Psoas muscle (tissue), 8 donors: ENCODE data around the gene FUZ. TPM values are rescaled to one million over a fixed set of nuclear protein-coding genes. Genes with fewer than 3 reads are reported as not detected.
A peak's percentile ranks its signal among the peaks of the same experiment; 100 is the strongest.
"Not testable (repeated sequence)": the region's sequence is repeated elsewhere in the genome, so short reads cannot be mapped to it uniquely, and the experiment has no call there.

ENCODE experiments used
- ATAC-seq, 4 donors: fragments of 200-7000 bp; cut with Tn5 transposase; one replicate each; pipeline ENCODE4 v1.9.1; 2020; ENCODE audit warnings: moderate library complexity in 3 of 4, mild to moderate bottlenecking in 2 of 4
- DNase-seq, 2 donors: peaks; one replicate each; pipeline ENCODE4 v3.0.0-alpha.2; 2020
- H3K27ac ChIP-seq: fragments of 200-600 bp; one replicate; pipeline ENCODE4 v1.8.0; 2022
- H3K27me3 ChIP-seq, 3 donors: fragments of 200-600 bp in 1 of 3; one replicate each; pipeline versions ENCODE4 v1.6.1 to v1.8.0; 2013 to 2022; ENCODE audit warnings: low read length in 2 of 3, mild to moderate bottlenecking in 2 of 3, moderate library complexity in 1 of 3; ENCODE audit not compliant: insufficient read depth in 3 of 3
- H3K36me3 ChIP-seq, 2 donors: fragments of 200-600 bp in 1 of 2; one replicate each; pipeline versions ENCODE4 v1.6.1 to v1.8.0; 2013 to 2022; ENCODE audit warnings: low read depth in 1 of 2, mild to moderate bottlenecking in 1 of 2, moderate library complexity in 1 of 2; ENCODE audit not compliant: insufficient read depth in 1 of 2
- H3K4me1 ChIP-seq: fragments of 200-600 bp; one replicate; pipeline ENCODE4 v1.8.0; 2022
- H3K4me3 ChIP-seq: fragments of 200-600 bp; one replicate; pipeline ENCODE4 v1.8.0; 2022; ENCODE audit warnings: mild to moderate bottlenecking
- H3K9me3 ChIP-seq: fragments of 200-600 bp; one replicate; pipeline ENCODE4 v1.8.0; 2022
- WGBS, 3 donors: extraction: QIAGEN DNeasy Blood & Tissue Kit; methylation state at CpG; one replicate each; pipeline versions ENCODE4 v1.1.6 to v1.1.7; 2013; 5-methylcytosine and 5-hydroxymethylcytosine counted together
- intact Hi-C, 2 donors: fragments of 100-400 bp; cut with DNase I; formaldehyde crosslinking; loops; one replicate each; pipeline versions ENCODE4 v1.11.0 to v1.14.2; 2022
- polyA plus RNA-seq, 3 donors: library from polyadenylated mRNA; stranded (reverse); fragments of 200-250 nt; gene quantifications; one replicate each; pipeline ENCODE4 v1.2.3, GENCODE V29; 2013
- total RNA-seq, 4 donors: library from RNA; stranded (reverse); fragmentation: NEBNext Ultra II Directional in 2 of 4; extraction: Animal tissue kit (Norgen Biotek cat#: 25700) in 2 of 4; gene quantifications; one replicate each; pipeline versions ENCODE4 v1.2.1 to v1.2.4, GENCODE V29; 2021 to 2023
- TF ChIP-seq, protein P1 (sequence below): fragments of 200-600 bp; IDR thresholded peaks from one replicate; pipeline ENCODE4 v1.8.0; 2022; ENCODE audit warnings: antibody characterized with exemption
- donor health status: healthy with polysubstance abuse.
- donor health status: DM: no; HTN: no; CAD: no; lungs with moderate emphysema.
- donor health status: Bipolar disorder and iron deficiency.
- donor health status: healthy.
- donor health status: DM: yes; HTN: yes; CAD: no.
- donor health status: DM: no; HTN: no; CAD: no.
- donor health status: DM: no; HTN: no; CAD: no.
- donor health status: DM: yes; HTN: yes; CAD: no.

FUZ gene
- total and polyA plus RNA-seq, 7 donors = 15.9 to 38.8 (median 25.5) TPM

DNA sequence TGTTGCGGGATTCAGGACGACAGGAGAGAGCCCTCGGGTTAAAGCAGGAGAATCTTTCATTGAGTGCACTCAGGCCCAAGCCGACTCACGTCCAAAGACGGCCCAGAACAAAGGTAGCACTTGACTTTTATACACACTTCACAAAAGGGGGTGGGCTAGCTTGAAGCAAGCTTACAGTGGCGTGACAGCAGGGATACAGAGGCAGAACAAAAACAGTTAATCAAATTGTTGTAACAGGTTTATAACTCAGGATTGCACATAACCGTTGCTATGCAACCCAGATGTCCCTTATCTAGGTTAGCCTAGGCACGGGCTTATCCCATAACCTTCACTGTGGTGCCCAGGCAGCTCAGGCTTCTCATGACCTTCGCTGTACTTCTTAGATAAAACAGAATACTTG lies 7.0 kb upstream of the FUZ start:
- peaks cover 0 to 40% of the 10 kb centered on the region in 2 donors for H3K36me3 ChIP-seq
- no peaks in the 10 kb centered on the region for H3K9me3 ChIP-seq
- no peak for ATAC-seq
- TF ChIP-seq, protein P1, sequence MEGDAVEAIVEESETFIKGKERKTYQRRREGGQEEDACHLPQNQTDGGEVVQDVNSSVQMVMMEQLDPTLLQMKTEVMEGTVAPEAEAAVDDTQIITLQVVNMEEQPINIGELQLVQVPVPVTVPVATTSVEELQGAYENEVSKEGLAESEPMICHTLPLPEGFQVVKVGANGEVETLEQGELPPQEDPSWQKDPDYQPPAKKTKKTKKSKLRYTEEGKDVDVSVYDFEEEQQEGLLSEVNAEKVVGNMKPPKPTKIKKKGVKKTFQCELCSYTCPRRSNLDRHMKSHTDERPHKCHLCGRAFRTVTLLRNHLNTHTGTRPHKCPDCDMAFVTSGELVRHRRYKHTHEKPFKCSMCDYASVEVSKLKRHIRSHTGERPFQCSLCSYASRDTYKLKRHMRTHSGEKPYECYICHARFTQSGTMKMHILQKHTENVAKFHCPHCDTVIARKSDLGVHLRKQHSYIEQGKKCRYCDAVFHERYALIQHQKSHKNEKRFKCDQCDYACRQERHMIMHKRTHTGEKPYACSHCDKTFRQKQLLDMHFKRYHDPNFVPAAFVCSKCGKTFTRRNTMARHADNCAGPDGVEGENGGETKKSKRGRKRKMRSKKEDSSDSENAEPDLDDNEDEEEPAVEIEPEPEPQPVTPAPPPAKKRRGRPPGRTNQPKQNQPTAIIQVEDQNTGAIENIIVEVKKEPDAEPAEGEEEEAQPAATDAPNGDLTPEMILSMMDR = no peak
- no peaks in the 10 kb centered on the region for H3K27me3 ChIP-seq
- peak overlapping the region; percentile 92 for H3K27ac ChIP-seq
- H3K4me3 ChIP-seq = no peak overlapping the region
- 71 to 80% (median 76%) methylated on average over 10 of the region's 10 CpGs for WGBS, 3 donors
- DNase-seq = no peak
- H3K4me1 ChIP-seq = peaks cover 20% of the 10 kb centered on the region
- intact Hi-C loops = no loop called here

GRCh38 chr19:49819452-49820115 lies 6.5 kb upstream of the FUZ start:
- intact Hi-C loops = loop anchor here (2.0 to 10.0 kb wide), 5 partner anchors 13 to 325 kb away; partner anchors contain the start of genes PRMT1 (in 1 of the 2), PTOV1 (in 1 of the 2) and RPS11 (in 1 of the 2)
- peaks cover 0 to 40% of the 10 kb centered on the region in 2 donors for H3K36me3 ChIP-seq
- H3K27ac ChIP-seq = peak overlapping the region; percentile 92
- H3K4me1 ChIP-seq = peaks cover 20% of the 10 kb centered on the region
- H3K27me3 ChIP-seq, DNase-seq, H3K9me3 ChIP-seq, ATAC-seq: not testable (repeated sequence)
- H3K4me3 ChIP-seq = peak overlapping the region; percentile 91
- WGBS, 3 donors = 72 to 91% (median 76%) methylated on average over 7 of the region's 7 CpGs

DNA sequence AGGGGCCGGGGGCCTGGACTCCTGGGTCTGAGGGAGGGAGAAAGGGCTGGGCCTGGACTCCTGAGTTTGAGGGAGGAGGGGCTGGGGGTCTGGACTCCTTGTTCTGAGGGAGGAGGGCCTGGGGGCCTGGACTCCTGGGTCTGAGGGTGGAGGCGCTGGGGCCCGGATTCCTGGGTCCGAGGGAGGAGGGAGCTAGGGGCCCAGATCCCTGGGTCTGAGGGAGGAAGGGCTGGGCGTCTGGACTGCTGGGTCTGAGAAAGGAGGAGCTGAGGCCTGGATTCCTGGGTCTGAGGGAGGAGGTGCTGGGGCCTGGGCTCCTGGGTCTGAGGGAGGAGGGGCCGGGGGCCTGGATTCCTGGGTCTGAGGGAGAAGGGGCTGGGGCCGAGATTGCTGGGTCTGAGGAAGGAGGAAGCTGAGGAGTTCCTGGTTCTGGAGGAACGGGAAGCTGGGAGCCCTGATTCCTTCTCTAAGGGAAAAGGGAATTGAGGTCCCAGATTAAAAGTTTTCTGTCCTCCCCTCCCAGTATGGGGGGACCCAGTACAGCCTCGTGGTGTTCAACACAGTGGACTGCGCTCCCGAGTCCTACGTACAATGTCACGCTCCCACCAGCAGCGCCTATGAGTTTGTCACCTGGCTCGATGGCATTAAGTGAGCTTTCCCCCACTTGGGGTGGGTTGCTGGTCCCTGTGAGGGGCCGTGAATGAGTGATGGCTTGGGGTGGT lies 5.7 kb upstream of the FUZ start:
- TF ChIP-seq, protein P1 = no peak
- peaks cover 20% of the 10 kb centered on the region for H3K4me1 ChIP-seq
- 19 to 22% (median 22%) methylated on average over 16 of the region's 16 CpGs for WGBS, 3 donors
- ATAC-seq (no peak), DNase-seq (no peak)
- intact Hi-C loops = loop anchor here (2.0 to 10.0 kb wide), 5 partner anchors 14 to 324 kb away; partner anchors contain the start of genes PRMT1 (in 1 of the 2), PTOV1 (in 1 of the 2) and RPS11 (in 1 of the 2)
- peak overlapping the region; percentile 92 for H3K27ac ChIP-seq
- no peaks in the 10 kb centered on the region for H3K9me3 ChIP-seq
- H3K4me3 ChIP-seq = peak overlapping the region; percentile 91
- H3K36me3 ChIP-seq = peaks cover 0 to 36% of the 10 kb centered on the region in 2 donors
- no peaks in the 10 kb centered on the region for H3K27me3 ChIP-seq

GRCh38 chr19:49817964-49818648 lies 5.0 kb upstream of the FUZ start, which contains the start of gene MED25:
TSS of gene MED25 (plus strand) at chr19:49818289. CDS start at chr19:49818342, 53 bp downstream.
- intact Hi-C loops = loop anchor here (2.0 to 10.0 kb wide), 5 partner anchors 15 to 323 kb away; partner anchors contain the start of genes PRMT1 (in 1 of the 2), PTOV1 (in 1 of the 2) and RPS11 (in 1 of the 2)
- no peaks in the 10 kb centered on the region for H3K27me3 ChIP-seq
- ATAC-seq = peak; percentile 77 to 81 (median 80)
- H3K36me3 ChIP-seq = peaks cover 0 to 29% of the 10 kb centered on the region in 2 donors
- DNase-seq = peak; percentile 89 to 94
- 0 to 1% (median 0%) methylated on average over 55 to 57 of the region's 57 CpGs for WGBS, 3 donors
- peak within 1 kb of the TSS; percentile 91 for H3K4me3 ChIP-seq
- H3K9me3 ChIP-seq = no peaks in the 10 kb centered on the region
- H3K4me1 ChIP-seq = peaks cover 20% of the 10 kb centered on the region
- peak within 1 kb of the TSS; percentile 92 for H3K27ac ChIP-seq
- TF ChIP-seq, protein P1 = peak; percentile 31
